OCI-LY1 (cell line): ENCODE data around the gene PTRHD1.
"Not testable (repeated sequence)": the region's sequence is repeated elsewhere in the genome, so short reads cannot be mapped to it uniquely, and the experiment has no call there.

ENCODE experiments used
- H2AFZ ChIP-seq: fragments of 200-600 bp; sonication (generic), shearing (Covaris generic); 2 replicates; pipeline ENCODE4 v1.6.0; 2014; ENCODE audit warnings: antibody characterized with exemption, mild to moderate bottlenecking, low read length
- H3F3A ChIP-seq: fragments of 200-600 bp; sonication (generic), shearing (Covaris generic); 2 replicates; pipeline ENCODE4 v1.6.0; 2014; ENCODE audit warnings: mild to moderate bottlenecking, antibody characterized with exemption, low read length, moderate library complexity; ENCODE audit not compliant: insufficient read depth
- H3K27ac ChIP-seq: fragments of 200-600 bp; sonication (generic); 2 replicates; pipeline ENCODE4 v1.5.1; 2014; ENCODE audit warnings: low read length, mixed run types, mild to moderate bottlenecking, low read depth; ENCODE audit not compliant: poor library complexity, severe bottlenecking
- H3K27me3 ChIP-seq: fragments of 200-600 bp; sonication (generic); 2 replicates; pipeline ENCODE4 v1.6.0; 2014; ENCODE audit warnings: antibody characterized with exemption, mild to moderate bottlenecking, low read length, moderate library complexity; ENCODE audit not compliant: insufficient read depth
- H3K36me3 ChIP-seq: fragments of 200-600 bp; sonication (generic); 2 replicates; pipeline ENCODE4 v1.6.1; 2014; ENCODE audit warnings: mild to moderate bottlenecking, antibody characterized with exemption, low read length, moderate library complexity, mixed read lengths; ENCODE audit not compliant: insufficient read depth
- H3K4me1 ChIP-seq: fragments of 200-600 bp; sonication (generic); 2 replicates; pipeline ENCODE4 v1.5.1; 2014; ENCODE audit warnings: mild to moderate bottlenecking, low read length, moderate library complexity; ENCODE audit not compliant: insufficient read depth, severe bottlenecking
- H3K4me2 ChIP-seq: fragments of 200-600 bp; sonication (generic), shearing (Covaris generic); 2 replicates; pipeline ENCODE4 v1.6.1; 2014; ENCODE audit warnings: low read length
- H3K4me3 ChIP-seq: fragments of 200-600 bp; sonication (generic); 2 replicates; pipeline ENCODE4 v1.5.1; 2014; ENCODE audit warnings: low read length, low read depth, mild to moderate bottlenecking, mixed read lengths; ENCODE audit not compliant: poor library complexity, severe bottlenecking
- H3K79me2 ChIP-seq: fragments of 200-600 bp; shearing (Covaris generic); 2 replicates; pipeline ENCODE4 v1.6.1; 2016; ENCODE audit warnings: mixed run types, low read length, mixed read lengths; ENCODE audit not compliant: insufficient read depth
- H3K9ac ChIP-seq: fragments of 200-600 bp; sonication (generic), shearing (Covaris generic); 2 replicates; pipeline ENCODE4 v1.6.1; 2014; ENCODE audit warnings: mild to moderate bottlenecking, low read length, mixed read lengths
- H3K9me2 ChIP-seq: fragments of 200-600 bp; sonication (generic), shearing (Covaris generic); 2 replicates; pipeline ENCODE4 v1.6.1; 2014; ENCODE audit warnings: low read depth, mild to moderate bottlenecking, low read length, mixed read lengths
- H3K9me3 ChIP-seq: fragments of 200-600 bp; shearing (Covaris generic); 2 replicates; pipeline ENCODE4 v1.6.1; 2014; ENCODE audit warnings: low read length, mixed read lengths
- H4K20me1 ChIP-seq: fragments of 200-600 bp; sonication (generic), shearing (Covaris generic); 2 replicates; pipeline ENCODE4 v1.6.0; 2016; ENCODE audit warnings: mild to moderate bottlenecking, low read length; ENCODE audit not compliant: insufficient read depth
- CTCF ChIP-seq: fragments of 200-600 bp; sonication (generic), shearing (Covaris generic); IDR thresholded peaks from 2 replicates; pipeline ENCODE4 v1.5.1; 2017; ENCODE audit warnings: mild to moderate bottlenecking, antibody characterized with exemption, low read length, moderate library complexity, mixed read lengths
- EZH2 ChIP-seq: fragments of 200-600 bp; sonication (generic), shearing (Covaris generic); IDR thresholded peaks from 2 replicates; pipeline ENCODE4 v1.8.0; 2017; ENCODE audit warnings: borderline replicate concordance, mixed run types, mild to moderate bottlenecking, antibody characterized with exemption, low read length, moderate library complexity, mixed read lengths

The PTRHD1 gene

DNA sequence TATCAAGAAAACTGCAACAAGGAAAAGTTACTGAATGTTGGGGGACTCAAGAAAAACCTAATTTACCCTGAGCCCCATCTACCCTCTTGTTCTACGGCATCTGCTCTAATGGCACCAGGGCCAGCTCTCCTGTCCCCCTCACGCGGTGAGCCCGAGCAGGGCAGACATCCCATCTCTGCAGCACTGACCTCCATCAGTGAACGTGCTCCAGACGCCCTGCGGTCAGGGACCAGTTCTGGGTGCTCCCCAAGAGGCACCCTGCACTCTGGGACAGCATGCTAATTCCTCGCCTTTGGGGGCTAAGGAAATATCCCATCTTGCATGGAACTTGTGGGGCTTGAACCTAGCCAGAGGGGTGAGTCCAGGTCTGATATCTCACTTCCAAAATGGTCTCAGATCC, 43.0 kb upstream of the PTRHD1 start:
- Histone ChIP-seq H3K9me2 (no peaks in the 10 kb centered on the region), H3K4me2 (no peak overlapping the region), H3K27ac (no peak overlapping the region), H3K9ac (no peak overlapping the region), H3K4me1 (no peaks in the 10 kb centered on the region), H3K79me2 (no peaks in the 10 kb centered on the region), H3K27me3 (no peaks in the 10 kb centered on the region), H4K20me1 (no peaks in the 10 kb centered on the region), H3F3A (no peaks in the 10 kb centered on the region), H3K9me3 (no peaks in the 10 kb centered on the region), H3K36me3 (peaks cover 63% of the 10 kb centered on the region), H3K4me3 (no peak overlapping the region), H2AFZ (no peak overlapping the region)
- TF ChIP-seq CTCF, result no peak
- TF ChIP-seq EZH2, result no peak

DNA sequence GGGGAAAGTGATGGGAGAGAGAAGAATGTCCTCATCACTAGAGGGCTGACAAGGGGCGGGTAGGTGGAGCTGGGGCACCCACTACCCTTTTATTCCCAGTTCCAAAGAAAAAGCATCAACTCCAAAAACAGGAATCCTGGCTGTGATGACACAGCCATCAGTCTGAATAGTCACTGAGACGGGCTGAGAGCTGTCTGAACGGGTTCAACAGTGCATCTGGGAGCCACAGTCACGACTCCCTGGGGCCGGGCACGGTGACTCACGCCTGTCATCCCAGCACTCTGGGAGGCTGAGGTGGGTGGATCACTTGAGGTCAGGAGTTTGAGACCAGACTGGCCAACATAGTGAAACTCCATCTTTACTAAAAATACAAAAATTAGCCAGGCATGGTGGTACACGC, 42.2 kb upstream of the PTRHD1 start:
- peaks cover 63% of the 10 kb centered on the region for H3K36me3 ChIP-seq

DNA sequence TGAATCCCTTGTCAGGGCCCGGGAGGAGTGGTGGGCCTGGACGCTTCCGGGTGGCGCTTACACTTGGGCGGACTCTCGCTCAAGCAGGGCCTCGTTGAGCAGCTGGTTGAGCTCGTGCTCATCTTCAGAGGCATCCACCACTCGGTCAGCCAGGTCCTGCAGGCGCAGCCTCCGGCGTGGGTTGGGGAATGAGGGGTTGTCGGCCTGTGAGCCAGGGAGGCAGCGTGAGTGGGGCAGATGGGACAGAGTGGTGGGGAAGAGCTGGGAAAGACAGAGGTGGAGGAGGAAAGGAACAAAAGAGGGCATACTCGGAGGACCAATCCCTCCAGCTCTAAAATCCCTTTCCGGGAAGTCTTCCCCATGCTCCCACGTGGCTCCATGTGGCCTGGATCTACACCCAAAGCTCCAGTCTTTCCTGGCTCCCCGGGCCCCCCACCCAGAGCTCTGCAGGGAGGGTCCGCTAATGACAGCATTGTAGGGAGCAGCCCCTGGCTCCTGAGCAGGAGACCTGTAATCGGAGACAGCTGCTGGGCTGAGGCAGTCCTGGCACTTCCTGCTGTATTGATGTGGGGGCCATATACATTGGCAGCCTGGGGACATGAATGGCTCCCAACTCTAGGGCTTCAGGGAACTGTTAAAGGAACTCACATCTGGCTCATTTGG, 41.7 kb upstream of the PTRHD1 start:
- no peak overlapping the region for H3K4me2 ChIP-seq

More for the DNA sequence above, 42.2 kb upstream of the PTRHD1 start:
- H3K9me3 ChIP-seq, H3K27ac ChIP-seq, H3K9me2 ChIP-seq, H3F3A ChIP-seq, H3K79me2 ChIP-seq, H4K20me1 ChIP-seq, H3K27me3 ChIP-seq, H2AFZ ChIP-seq, H3K4me2 ChIP-seq, H3K9ac ChIP-seq, H3K4me1 ChIP-seq, H3K4me3 ChIP-seq: not testable (repeated sequence)

More for the DNA sequence above, 41.7 kb upstream of the PTRHD1 start:
- no peaks in the 10 kb centered on the region for H3K27me3 ChIP-seq
- no peaks in the 10 kb centered on the region for H3K4me1 ChIP-seq
- no peaks in the 10 kb centered on the region for H3K79me2 ChIP-seq
- H3K9ac ChIP-seq, result no peak overlapping the region
- H4K20me1 ChIP-seq, result no peaks in the 10 kb centered on the region
- no peaks in the 10 kb centered on the region for H3F3A ChIP-seq
- H3K27ac ChIP-seq, result no peak overlapping the region
- TF ChIP-seq EZH2 (no peak), CTCF (no peak)
- no peak overlapping the region for H3K4me3 ChIP-seq
- no peak overlapping the region for H2AFZ ChIP-seq
- no peaks in the 10 kb centered on the region for H3K9me2 ChIP-seq
- peaks cover 61% of the 10 kb centered on the region for H3K36me3 ChIP-seq
- no peaks in the 10 kb centered on the region for H3K9me3 ChIP-seq
